H1 (cell line): ENCODE measurements around the gene LVRN. TPM values are rescaled to one million over a fixed set of nuclear protein-coding genes. Genes with fewer than 3 reads are reported as not detected.

ENCODE experiments used
- CTCF ChIA-PET: fragments of 300-600 bp; sonication (Branson Sonifier 250); formaldehyde crosslinking; loops from one replicate; lab custom pipeline; 2021; ENCODE audit not compliant: partially characterized antibody; lab: Charles Lee
- POLR2A ChIA-PET: fragments of 300-600 bp; sonication (Branson Sonifier 250); formaldehyde crosslinking; loops from one replicate; lab custom pipeline; 2021; ENCODE audit warnings: inconsistent platforms; ENCODE audit not compliant: partially characterized antibody; lab: Charles Lee
- DNase-seq, 2 experiments: peaks; one replicate each; pipeline versions ENCODE4 v3.0.0 to v3.0.0-alpha.2; 2010 to 2022; ENCODE audit warnings: low spot score in 2 of 2, low read depth in 1 of 2, mixed read lengths in 1 of 2
- FAIRE-seq: peaks from 2 replicates; lab custom pipeline; 2011; peaks lifted over from hg19 to GRCh38; lab: Jason Lieb, UNC
- H2AFZ ChIP-seq: 2 replicates; pipeline ENCODE4 v1.8.1; 2012; ENCODE audit warnings: low read length, inconsistent platforms
- H2AK5ac ChIP-seq: 2 replicates; pipeline ENCODE4 v1.6.1; 2013; ENCODE audit warnings: low read depth, low read length
- H2BK120ac ChIP-seq: replicated peaks from 2 replicates; pipeline ENCODE3; 2013; ENCODE audit warnings: low read depth, low read length, inconsistent platforms
- H2BK12ac ChIP-seq: 2 replicates; pipeline ENCODE4 v1.6.1; 2013; ENCODE audit warnings: low read depth, low read length
- H2BK15ac ChIP-seq: 2 replicates; pipeline ENCODE4 v1.6.1; 2013; ENCODE audit warnings: low read length
- H2BK20ac ChIP-seq: 2 replicates; pipeline ENCODE4 v1.6.1; 2013; ENCODE audit warnings: low read length
- H2BK5ac ChIP-seq: 2 replicates; pipeline ENCODE4 v1.6.1; 2013; ENCODE audit warnings: low read depth, low read length
- H3K14ac ChIP-seq: 2 replicates; pipeline ENCODE4 v1.6.1; 2013; ENCODE audit warnings: inconsistent platforms; ENCODE audit not compliant: insufficient read length
- H3K18ac ChIP-seq: 2 replicates; pipeline ENCODE4 v1.6.1; 2013; ENCODE audit warnings: low read length; ENCODE audit errors: extremely low read depth
- H3K23ac ChIP-seq: 2 replicates; pipeline ENCODE4 v1.6.1; 2013; ENCODE audit warnings: inconsistent platforms; ENCODE audit not compliant: insufficient read length
- H3K23me2 ChIP-seq: 2 replicates; pipeline ENCODE4 v1.6.1; 2013; ENCODE audit warnings: low read depth, low read length
- H3K27ac ChIP-seq: 2 replicates; pipeline ENCODE4 v1.6.1; 2011; ENCODE audit warnings: low read depth, low read length, inconsistent platforms
- H3K27me3 ChIP-seq, 4 experiments: replicated peaks in 1 of 4; 1 replicate in 1 of 4; 2 replicates in 3 of 4; pipeline versions ENCODE4 v1.6.1 to v1.8.1; 2011 to 2013; ENCODE audit warnings: low read length in 3 of 4, mild to moderate bottlenecking in 3 of 4, inconsistent platforms in 2 of 4, mixed read lengths in 2 of 4, moderate library complexity in 1 of 4; ENCODE audit not compliant: control insufficient read depth in 3 of 4, insufficient read depth in 3 of 4; ENCODE audit errors: extremely low read depth in 1 of 4
- H3K36me3 ChIP-seq, 4 experiments: 2 replicates each; pipeline versions ENCODE4 v1.6.1 to v1.8.1; 2011 to 2013; ENCODE audit warnings: mild to moderate bottlenecking in 4 of 4, low read length in 3 of 4, moderate library complexity in 2 of 4, control low read depth in 1 of 4, inconsistent platforms in 1 of 4; ENCODE audit not compliant: insufficient read depth in 4 of 4, control insufficient read depth in 2 of 4
- H3K4ac ChIP-seq: replicated peaks from 2 replicates; pipeline ENCODE3; 2013; ENCODE audit warnings: low read length, low read depth, mixed read lengths, inconsistent platforms; ENCODE audit not compliant: insufficient read length
- H3K4me1 ChIP-seq, 4 experiments: replicated peaks in 1 of 4; 1 replicate in 1 of 4; 2 replicates in 3 of 4; pipeline versions ENCODE4 v1.6.1 to v1.8.1; 2011 to 2013; ENCODE audit warnings: low read length in 3 of 4, inconsistent platforms in 2 of 4, mixed read lengths in 1 of 4; ENCODE audit not compliant: insufficient read depth in 4 of 4, control insufficient read depth in 3 of 4
- H3K4me2 ChIP-seq, 2 experiments: 2 replicates each; pipeline versions ENCODE4 v1.6.1 to v1.8.1; 2011 to 2013; ENCODE audit warnings: low read depth in 2 of 2, low read length in 2 of 2, control low read depth in 1 of 2, inconsistent platforms in 1 of 2, mild to moderate bottlenecking in 1 of 2; ENCODE audit not compliant: insufficient read depth in 1 of 2
- H3K4me3 ChIP-seq, 4 experiments: fragments of 200-600, 300-600 bp in 1 of 4; sonication (generic), shearing (Covaris generic), sonication (Bioruptor Twin) in 1 of 4; 2 replicates each; pipeline versions ENCODE4 v1.5.1 to v1.8.1; 2011 to 2016; ENCODE audit warnings: low read length in 4 of 4, low read depth in 3 of 4, control low read depth in 2 of 4, inconsistent platforms in 2 of 4, mild to moderate bottlenecking in 2 of 4, mixed read lengths in 1 of 4, moderate library complexity in 1 of 4; ENCODE audit not compliant: insufficient read depth in 2 of 4; ENCODE audit errors: extremely low read depth in 1 of 4
- H3K56ac ChIP-seq: replicated peaks from 2 replicates; pipeline ENCODE3; 2013; ENCODE audit warnings: low read depth, mild to moderate bottlenecking, mixed read lengths, low read length, inconsistent platforms; ENCODE audit not compliant: insufficient read length
- H3K79me1 ChIP-seq: 2 replicates; pipeline ENCODE4 v1.6.1; 2013; ENCODE audit warnings: low read depth, low read length, control low read depth
- H3K79me2 ChIP-seq, 2 experiments: 2 replicates each; pipeline versions ENCODE4 v1.6.1 to v1.8.1; 2012 to 2013; ENCODE audit warnings: low read length in 2 of 2, mild to moderate bottlenecking in 2 of 2, inconsistent platforms in 1 of 2; ENCODE audit not compliant: insufficient read depth in 2 of 2, control insufficient read depth in 1 of 2
- H3K9ac ChIP-seq, 4 experiments: replicated peaks in 1 of 4; 1 replicate in 1 of 4; 2 replicates in 3 of 4; pipeline versions ENCODE4 v1.6.1 to v1.8.1; 2011 to 2013; ENCODE audit warnings: low read depth in 3 of 4, low read length in 3 of 4, control low read depth in 2 of 4, mild to moderate bottlenecking in 2 of 4, moderate library complexity in 2 of 4, inconsistent platforms in 1 of 4; ENCODE audit errors: extremely low read depth in 1 of 4
- H3K9me3 ChIP-seq, 2 experiments: 2 replicates each; pipeline versions ENCODE4 v1.6.1 to v1.8.1; 2012 to 2013; ENCODE audit warnings: mild to moderate bottlenecking in 2 of 2, moderate library complexity in 2 of 2, control low read depth in 1 of 2, inconsistent platforms in 1 of 2, low read depth in 1 of 2, low read length in 1 of 2, mixed read lengths in 1 of 2; ENCODE audit not compliant: insufficient read depth in 2 of 2
- H4K20me1 ChIP-seq, 2 experiments: replicated peaks in 1 of 2; 2 replicates each; pipeline versions ENCODE3 to v1.8.1; 2011 to 2013; ENCODE audit warnings: inconsistent platforms in 2 of 2, low read length in 2 of 2, mild to moderate bottlenecking in 1 of 2; ENCODE audit not compliant: insufficient read depth in 2 of 2, control insufficient read depth in 1 of 2
- H4K5ac ChIP-seq: 2 replicates; pipeline ENCODE4 v1.6.1; 2013; ENCODE audit warnings: low read length, low read depth, mixed read lengths, inconsistent platforms; ENCODE audit not compliant: insufficient read length
- H4K8ac ChIP-seq: 2 replicates; pipeline ENCODE4 v1.8.0; 2013; ENCODE audit warnings: mild to moderate bottlenecking, moderate library complexity, low read length, inconsistent platforms; ENCODE audit not compliant: insufficient read depth; ENCODE audit errors: extremely low read depth
- H4K91ac ChIP-seq: replicated peaks from 2 replicates; pipeline ENCODE3; 2013; ENCODE audit warnings: low read length, mixed read lengths, inconsistent platforms; ENCODE audit not compliant: insufficient read length
- BACH1 ChIP-seq: IDR thresholded peaks from 2 replicates; pipeline ENCODE4 v1.6.1; 2012; ENCODE audit warnings: low read length, improper control_type of control experiment
- E2F6 ChIP-seq: IDR thresholded peaks from 2 replicates; pipeline ENCODE4 v1.6.1; 2012; ENCODE audit warnings: inconsistent platforms
- HDAC2 ChIP-seq, 2 experiments: fragments of 300-600 bp in 1 of 2; sonication (generic) in 1 of 2; IDR thresholded peaks; 2 replicates each; pipeline ENCODE4 v1.6.1; 2011 to 2012; ENCODE audit warnings: low read depth in 2 of 2, low read length in 2 of 2, mild to moderate bottlenecking in 2 of 2, moderate library complexity in 2 of 2, borderline replicate concordance in 1 of 2, inconsistent platforms in 1 of 2
- PHF8 ChIP-seq: fragments of 200-600 bp; sonication (generic); conservative IDR thresholded peaks from 2 replicates; pipeline ENCODE4 v1.7.1; 2012; ENCODE audit warnings: low read depth, mild to moderate bottlenecking, inconsistent platforms, low read length, moderate library complexity
- RFX5 ChIP-seq: IDR thresholded peaks from 2 replicates; pipeline ENCODE4 v1.6.1; 2011; ENCODE audit warnings: low read depth, low read length, improper control_type of control experiment, borderline replicate concordance
- SP4 ChIP-seq: IDR thresholded peaks from 2 replicates; pipeline ENCODE4 v1.6.1; 2012; ENCODE audit warnings: low read length, inconsistent platforms
- TAF1 ChIP-seq: IDR thresholded peaks from 2 replicates; pipeline ENCODE4 v1.6.1; 2011; ENCODE audit warnings: mild to moderate bottlenecking, low read depth, low read length
- WGBS, 2 experiments: shearing (Covaris generic) in 1 of 2; methylation state at CpG; one replicate each; pipeline versions ENCODE4 v1.1.6 to v1.1.7; 2013 to 2015; ENCODE audit warnings: low lambda C conversion rate in 2 of 2, mixed read lengths in 2 of 2, inconsistent platforms in 1 of 2, low coverage in 1 of 2, missing lambda C conversion rate in 1 of 2; ENCODE audit not compliant: insufficient replicate concordance in 2 of 2, insufficient coverage in 1 of 2, insufficient read length in 1 of 2; ENCODE audit errors: extremely low coverage in 1 of 2, missing lambda C conversion rate in 1 of 2; 5-methylcytosine and 5-hydroxymethylcytosine counted together
- polyA plus RNA-seq, 7 experiments: library from polyadenylated mRNA; depleted of rRNA in 3 of 7; stranded (reverse) in 5 of 7; unstranded in 2 of 7; fragments of >200 nt in 5 of 7; fragments of 200-250 nt in 2 of 7; gene quantifications; 1 replicate in 5 of 7; 2 replicates in 1 of 7; 4 replicates in 1 of 7; pipeline versions ENCODE4 v1.2.1 to v1.2.3, GENCODE V29; 2011 to 2013; ENCODE audit warnings: missing spikeins in 2 of 7, mixed read lengths in 2 of 7
- total RNA-seq: library from RNA; stranded (reverse); fragmentation: NEBNext Ultra II Directional; extraction: Animal tissue kit (Norgen Biotek cat#: 25700); gene quantifications from 2 replicates; pipeline ENCODE4 v1.2.1, GENCODE V29; 2021

Gene LVRN
- total and polyA plus RNA-seq, 2 of the 8 experiments (the other 6 are each of a cell fraction or from before 2014, with no cell fraction given): 0.08 to 0.09 TPM

- TF ChIP-seq BACH1 (no peak), HDAC2 (IDR thresholded peaks at IDR 0.05; ENCODE audit: borderline replicate concordance in 1 of 2, low read depth in 2 of 2, low read length in 2 of 2) (no peak), E2F6 (no peak), SP4 (no peak), PHF8 (no peak), RFX5 (no peak), TAF1 (no peak)
- Histone ChIP-seq H3K14ac (no peak overlapping the region), H3K23me2 (no peaks in the 10 kb centered on the region), H2BK12ac (no peak overlapping the region), H2BK20ac (no peak overlapping the region), H4K8ac (no peak overlapping the region), H3K27me3 (no peaks in the 10 kb centered on the region), H2AK5ac (no peak overlapping the region), H2BK15ac (no peak overlapping the region), H2AFZ (0 out of 2 replicates have a peak overlapping the region, but pooled peaks have one; percentile 3), H3K9ac (no peak overlapping the region), H3K4me1 (no peaks in the 10 kb centered on the region), H3K36me3 (no peaks in the 10 kb centered on the region), H4K5ac (no peak overlapping the region), H3K4ac (no peak overlapping the region), H3K23ac (no peak overlapping the region), H4K91ac (no peak overlapping the region), H3K27ac (no peak overlapping the region), H2BK120ac (no peak overlapping the region), H3K79me2 (no peaks in the 10 kb centered on the region), H3K4me3 (no peak overlapping the region), H3K79me1 (no peaks in the 10 kb centered on the region), H3K9me3 (no peaks in the 10 kb centered on the region), H4K20me1 (no peaks in the 10 kb centered on the region), H2BK5ac (no peak overlapping the region), H3K18ac (no peak overlapping the region), H3K4me2 (no peak overlapping the region), H3K56ac (no peak overlapping the region)
- POLR2A ChIA-PET: no interaction called here
- no peak for DNase-seq
- no peak for FAIRE-seq
- CTCF ChIA-PET: interaction anchor here (1.1 to 1.6 kb wide), 2 partner anchors 16 to 148 kb away, joined by 3 to 4 read pairs; no protein-coding TSS in a partner anchor
- 84% methylated on average over 3 of the region's 3 CpGs; no CpG with 5 or more reads in 1 of the 2 experiments for WGBS, 2 experiments
Observed at GRCh38 chr5:115979201-115980041, 17.1 kb downstream of the LVRN start.
